ENCODE results near the gene EIF2B2.

DNA sequence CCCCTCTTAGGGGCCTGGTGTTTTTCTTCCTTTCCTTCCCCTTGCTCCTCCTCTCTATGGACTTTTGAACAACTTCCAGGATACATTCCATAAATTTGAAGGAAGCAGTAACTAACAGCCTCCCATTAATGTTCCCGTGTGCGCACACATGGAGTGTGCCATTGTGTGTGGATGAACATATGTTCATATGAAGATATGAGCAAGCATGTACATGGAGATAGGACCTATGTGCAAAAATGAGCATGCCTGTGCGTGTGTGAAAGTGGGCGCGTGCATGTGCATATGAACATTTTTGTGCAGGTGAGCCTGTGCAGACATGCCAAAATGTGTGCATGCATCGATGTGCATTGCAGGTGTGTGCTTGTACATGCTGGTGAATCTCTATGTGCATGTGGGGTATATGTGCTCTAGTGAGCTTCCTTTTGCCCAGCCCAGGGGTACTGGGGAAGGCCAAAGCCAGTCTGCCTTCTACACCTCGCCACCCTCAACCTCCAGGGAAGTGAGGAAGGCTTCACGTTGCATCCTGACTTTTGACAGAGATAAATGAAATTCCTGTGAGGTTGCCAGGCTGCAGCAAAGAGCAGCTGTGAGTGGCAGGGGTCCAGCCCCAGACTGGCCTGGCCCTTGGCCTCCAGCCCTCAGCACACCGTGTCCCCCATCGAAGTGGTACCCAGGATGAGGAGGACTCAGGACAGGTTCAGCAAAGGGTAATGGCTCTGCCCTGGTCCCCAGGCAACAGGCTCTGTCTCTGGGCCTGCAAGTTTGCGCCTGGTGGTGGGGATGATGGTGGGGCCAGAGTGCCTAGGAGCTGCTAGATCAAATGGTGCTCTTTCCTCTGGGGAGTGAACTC, 26.2 kb upstream of the EIF2B2 start:
- TF ChIP-seq POLR2AphosphoS5 (IDR thresholded peaks at IDR 0.05) (no peak), EP300 (IDR thresholded peaks at IDR 0.05) (no peak), POLR2A (IDR thresholded peaks at IDR 0.05) (no peak)
- TF ChIP-seq, protein P1, sequence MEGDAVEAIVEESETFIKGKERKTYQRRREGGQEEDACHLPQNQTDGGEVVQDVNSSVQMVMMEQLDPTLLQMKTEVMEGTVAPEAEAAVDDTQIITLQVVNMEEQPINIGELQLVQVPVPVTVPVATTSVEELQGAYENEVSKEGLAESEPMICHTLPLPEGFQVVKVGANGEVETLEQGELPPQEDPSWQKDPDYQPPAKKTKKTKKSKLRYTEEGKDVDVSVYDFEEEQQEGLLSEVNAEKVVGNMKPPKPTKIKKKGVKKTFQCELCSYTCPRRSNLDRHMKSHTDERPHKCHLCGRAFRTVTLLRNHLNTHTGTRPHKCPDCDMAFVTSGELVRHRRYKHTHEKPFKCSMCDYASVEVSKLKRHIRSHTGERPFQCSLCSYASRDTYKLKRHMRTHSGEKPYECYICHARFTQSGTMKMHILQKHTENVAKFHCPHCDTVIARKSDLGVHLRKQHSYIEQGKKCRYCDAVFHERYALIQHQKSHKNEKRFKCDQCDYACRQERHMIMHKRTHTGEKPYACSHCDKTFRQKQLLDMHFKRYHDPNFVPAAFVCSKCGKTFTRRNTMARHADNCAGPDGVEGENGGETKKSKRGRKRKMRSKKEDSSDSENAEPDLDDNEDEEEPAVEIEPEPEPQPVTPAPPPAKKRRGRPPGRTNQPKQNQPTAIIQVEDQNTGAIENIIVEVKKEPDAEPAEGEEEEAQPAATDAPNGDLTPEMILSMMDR (IDR thresholded peaks at IDR 0.05), result no peak
